GM12878 (cell line): Measurements from ENCODE around the gene GUCY1A2. TPM values are rescaled to one million over a fixed set of nuclear protein-coding genes. Genes with fewer than 3 reads are reported as not detected.

ENCODE experiments used
- ATAC-seq: fragments of 200-7000 bp; cut with Tn5 transposase; 3 replicates; pipeline ENCODE4 v1.9.1; 2020; ENCODE audit warnings: mild to moderate bottlenecking, moderate library complexity
- BruUV-seq: library from RNA; stranded (reverse); fragments of 400-500 nt; replicated peaks from 2 replicates; lab custom pipeline; 2021; lab: Mats Ljungman, UMichigan
- CTCF ChIA-PET: fragments of 300-600 bp; sonication (Branson Sonifier 250); formaldehyde crosslinking; extraction: SDS; loops from one replicate; lab custom pipeline; 2021; ENCODE audit warnings: inconsistent platforms; lab: Yijun Ruan, JAX
- POLR2A ChIA-PET: fragments of 350-600 bp; formaldehyde crosslinking; extraction: SDS; loops from one replicate; lab custom pipeline; 2021; ENCODE audit warnings: inconsistent platforms; lab: Charles Lee
- RAD21 ChIA-PET: fragments of 300-600 bp; sonication (Branson Sonifier 250); formaldehyde crosslinking; loops from one replicate; lab custom pipeline; 2023; ENCODE audit warnings: antibody characterized with exemption; ENCODE audit not compliant: unreplicated experiment; lab: Charles Lee
- SMC1A ChIA-PET: fragments of 300-600 bp; sonication (Branson Sonifier 250); formaldehyde crosslinking; loops from one replicate; lab custom pipeline; 2023; ENCODE audit not compliant: unreplicated experiment, uncharacterized antibody; lab: Charles Lee
- DNase-seq: peaks from one replicate; pipeline ENCODE4 v3.0.0-alpha.2; 2011; ENCODE audit warnings: low read depth, low spot score
- FAIRE-seq: peaks from 3 replicates; lab custom pipeline; 2011; peaks lifted over from hg19 to GRCh38; lab: Jason Lieb, UNC
- H2AFZ ChIP-seq: 2 replicates; pipeline ENCODE4 v1.6.0; 2011; ENCODE audit warnings: low read depth, low read length, control low read depth; ENCODE audit not compliant: control insufficient read depth
- H3K27ac ChIP-seq: 2 replicates; pipeline ENCODE4 v1.5.1; 2011; ENCODE audit warnings: control low read depth; ENCODE audit not compliant: control insufficient read depth, insufficient read depth
- H3K27me3 ChIP-seq, 2 experiments: replicated peaks in 1 of 2; 2 replicates each; pipeline versions ENCODE4 v1.6.0 to v1.6.1; 2011; ENCODE audit warnings: low read length in 1 of 2; ENCODE audit not compliant: control insufficient read depth in 2 of 2, insufficient read depth in 2 of 2
- H3K36me3 ChIP-seq, 2 experiments: 2 replicates each; pipeline ENCODE4 v1.5.1; 2011; ENCODE audit warnings: low read length in 1 of 2; ENCODE audit not compliant: control insufficient read depth in 2 of 2, insufficient read depth in 2 of 2
- H3K4me1 ChIP-seq: 2 replicates; pipeline ENCODE4 v1.6.1; 2011; ENCODE audit warnings: mild to moderate bottlenecking, low read length, moderate library complexity, mixed read lengths; ENCODE audit not compliant: control insufficient read depth, insufficient read depth
- H3K4me2 ChIP-seq: 2 replicates; pipeline ENCODE4 v1.6.0; 2011; ENCODE audit warnings: control low read depth; ENCODE audit not compliant: control insufficient read depth, insufficient read depth
- H3K4me3 ChIP-seq: fragments of 200-600 bp; sonication (generic); 2 replicates; pipeline ENCODE4 v1.5.1; 2016
- H3K79me2 ChIP-seq: 2 replicates; pipeline ENCODE4 v1.6.0; 2011; ENCODE audit warnings: low read length; ENCODE audit not compliant: control insufficient read depth, insufficient read depth
- H3K9ac ChIP-seq: 2 replicates; pipeline ENCODE4 v1.8.0; 2011; ENCODE audit warnings: low read length, control low read depth, mixed read lengths; ENCODE audit not compliant: control insufficient read depth, insufficient read depth
- H3K9me3 ChIP-seq: replicated peaks from 3 replicates; pipeline ENCODE4 v1.5.1; 2011; ENCODE audit warnings: mild to moderate bottlenecking, low read length; ENCODE audit not compliant: control insufficient read depth, insufficient read depth
- H4K20me1 ChIP-seq: 2 replicates; pipeline ENCODE4 v1.6.0; 2011; ENCODE audit not compliant: control insufficient read depth, insufficient read depth
- BCL11A ChIP-seq: IDR thresholded peaks from 2 replicates; pipeline ENCODE4 v1.6.1; 2011; ENCODE audit warnings: low read depth, low read length
- CHD2 ChIP-seq: IDR thresholded peaks from 2 replicates; pipeline ENCODE4 v1.6.1; 2011; ENCODE audit warnings: low read depth, low read length, improper control_type of control experiment, borderline replicate concordance
- CREB1 ChIP-seq: IDR thresholded peaks from 2 replicates; pipeline ENCODE4 v1.6.1; 2012; ENCODE audit warnings: low read depth, mild to moderate bottlenecking, inconsistent platforms
- HCFC1 ChIP-seq: fragments of 150-350 bp; IDR thresholded peaks from 2 replicates; pipeline ENCODE4 v1.6.1; 2014; ENCODE audit warnings: low read length
- IKZF2 ChIP-seq, 2 experiments: fragments of 450-650 bp; IDR thresholded peaks; 2 replicates each; pipeline ENCODE4 v1.6.1; 2017; ENCODE audit warnings: mild to moderate bottlenecking in 2 of 2, moderate library complexity in 2 of 2
- KDM1A ChIP-seq: fragments of 200-600 bp; sonication (generic); IDR thresholded peaks from 2 replicates; pipeline ENCODE4 v1.6.1; 2016; ENCODE audit warnings: borderline replicate concordance
- MLLT1 ChIP-seq: fragments of 450-650 bp; IDR thresholded peaks from 2 replicates; pipeline ENCODE4 v1.6.1; 2016; ENCODE audit warnings: mild to moderate bottlenecking
- MYB ChIP-seq: fragments of 150-350 bp; IDR thresholded peaks from 2 replicates; pipeline ENCODE4 v1.6.1; 2014; ENCODE audit warnings: mild to moderate bottlenecking, low read depth, low read length, borderline replicate concordance
- RAD51 ChIP-seq: fragments of 450-650 bp; IDR thresholded peaks from 2 replicates; pipeline ENCODE4 v1.6.1; 2016; ENCODE audit warnings: moderate library complexity, mild to moderate bottlenecking, inconsistent platforms
- SRF ChIP-seq, 2 experiments: IDR thresholded peaks; 2 replicates each; pipeline ENCODE4 v1.6.1; 2011; ENCODE audit warnings: low read depth in 2 of 2, low read length in 2 of 2, mild to moderate bottlenecking in 1 of 2, moderate library complexity in 1 of 2
- TAF1 ChIP-seq: IDR thresholded peaks from 2 replicates; pipeline ENCODE4 v1.6.1; 2011; ENCODE audit warnings: mild to moderate bottlenecking, low read depth, low read length, borderline replicate concordance
- ZBED1 ChIP-seq: IDR thresholded peaks from 2 replicates; pipeline ENCODE4 v1.6.1; 2016; ENCODE audit warnings: borderline replicate concordance
- ZNF24 ChIP-seq: fragments of 450-650 bp; IDR thresholded peaks from 2 replicates; pipeline ENCODE4 v1.6.1; 2017; ENCODE audit warnings: antibody characterized with exemption, mild to moderate bottlenecking
- ZZZ3 ChIP-seq: IDR thresholded peaks from 2 replicates; pipeline ENCODE4 v1.6.1; 2011; ENCODE audit warnings: low read depth; ENCODE audit not compliant: control insufficient read depth, insufficient read length
- WGBS: methylation state at CpG from one replicate; pipeline ENCODE4 v1.1.6; 2016; ENCODE audit warnings: low lambda C conversion rate; ENCODE audit not compliant: insufficient replicate concordance, insufficient coverage; ENCODE audit errors: missing lambda C conversion rate; 5-methylcytosine and 5-hydroxymethylcytosine counted together
- in situ Hi-C: fragments of 300-500 bp; cut with MboI; formaldehyde crosslinking; loops from 9 replicates; pipeline ENCODE4 v1.14.3; 2018; ENCODE audit warnings: mixed read lengths
- intact Hi-C: fragments of 100-400 bp; cut with micrococcal nuclease; formaldehyde crosslinking; loops from one replicate; pipeline ENCODE4 v1.14.2; 2022; ENCODE audit not compliant: unreplicated experiment
- polyA plus RNA-seq, 11 experiments: library from polyadenylated mRNA; depleted of rRNA in 4 of 11; unstranded in 6 of 11; stranded (reverse) in 5 of 11; fragments of >200 nt; fragmentation: Nextera tagmentation in 4 of 11; fragmentation: Illumina TruSeq in 1 of 11; extraction: Ambion mirVana in 4 of 11; extraction: Trizol in 1 of 11; gene quantifications; 1 replicate in 1 of 11; 2 replicates in 10 of 11; pipeline versions ENCODE4 v1.2.1 to v1.2.3, GENCODE V29; 2011 to 2016; ENCODE audit warnings: inconsistent platforms in 2 of 11, missing spikeins in 2 of 11, low read depth in 1 of 11
- total RNA-seq, 4 experiments: library from RNA; depleted of rRNA in 3 of 4; stranded (reverse); fragments of >200 nt in 3 of 4; fragmentation: Illumina TruSeq in 1 of 4; extraction: Trizol in 1 of 4; gene quantifications; 2 replicates each; pipeline versions ENCODE4 v1.2.1 to v1.2.3, GENCODE V29; 2013 to 2021

The GUCY1A2 gene
- total and polyA plus RNA-seq, 10 of the 15 experiments (the other 5 are each of a cell fraction or from before 2014, with no cell fraction given), result under 0.01 to 0.03 (median under 0.01) TPM; not detected in 4

GRCh38 chr11:106840947-106841346 is 177.3 kb downstream of the GUCY1A2 start:
- in situ Hi-C loops, result no loop called here
- Histone ChIP-seq H3K27ac (no peak overlapping the region), H3K79me2 (no peaks in the 10 kb centered on the region), H2AFZ (no peak overlapping the region), H3K36me3 (no peaks in the 10 kb centered on the region), H3K9me3 (no peaks in the 10 kb centered on the region), H3K9ac (no peak overlapping the region), H3K4me1 (no peaks in the 10 kb centered on the region), H3K4me3 (no peak overlapping the region), H3K27me3 (no peaks in the 10 kb centered on the region), H3K4me2 (no peak overlapping the region), H4K20me1 (no peaks in the 10 kb centered on the region)
- 0% methylated on average over 3 of the region's 3 CpGs for WGBS
- ChIA-PET SMC1A (no interaction called here), CTCF (interaction anchor here (1.0 kb wide), 1 partner anchor 9 kb away, joined by 3 read pairs; no protein-coding TSS in a partner anchor), RAD21 (no interaction called here), POLR2A (no interaction called here)
- no TSS peak for BruUV-seq
- DNase-seq, result no peak
- no peak for FAIRE-seq
- no peak for TF ChIP-seq KDM1A
- no peak for TF ChIP-seq ZBED1
- no peak for TF ChIP-seq SRF (IDR thresholded peaks at IDR 0.05; ENCODE audit: low read depth in 2 of 2, low read length in 2 of 2)
- no peak for TF ChIP-seq IKZF2 (IDR thresholded peaks at IDR 0.05)
- TF ChIP-seq BCL11A, result no peak
- TF ChIP-seq HCFC1, result no peak
- no peak for TF ChIP-seq MLLT1
- TF ChIP-seq ZZZ3, result no peak
- TF ChIP-seq ZNF24, result no peak
- TF ChIP-seq CREB1, result no peak
- TF ChIP-seq TAF1, result no peak
- no peak for TF ChIP-seq MYB
- no peak for TF ChIP-seq CHD2
- no peak for TF ChIP-seq RAD51
- no peak for ATAC-seq
- intact Hi-C loops, result no loop called here
